CD4-positive, CD25-positive, alpha-beta regulatory T cell (primary cell): ENCODE measurements around the gene TTF2. TPM values are rescaled to one million over a fixed set of nuclear protein-coding genes. Genes with fewer than 3 reads are reported as not detected.

Source experiments
- ATAC-seq, 2 donors: fragments of 150-1000 bp; cut with Tn5 transposase; one replicate each; pipeline ENCODE4 v1.10.0; 2021; ENCODE audit warnings: low read depth in 2 of 2, moderate number of reproducible peaks in 2 of 2, moderate library complexity in 1 of 2
- DNase-seq, 3 donors: peaks; one replicate each; pipeline versions ENCODE4 v3.0.0 to v3.0.0-alpha.2; 2012 to 2022; ENCODE audit warnings: mixed read lengths in 1 of 3
- H3K27ac ChIP-seq: one replicate; pipeline ENCODE4 v1.7.0; 2013; ENCODE audit warnings: mild to moderate bottlenecking, low read length; ENCODE audit not compliant: insufficient read depth, poor library complexity, severe bottlenecking
- H3K27me3 ChIP-seq: one replicate; pipeline ENCODE4 v1.7.0; 2013; ENCODE audit warnings: low read length; ENCODE audit not compliant: control insufficient read depth, insufficient read depth
- H3K36me3 ChIP-seq: one replicate; pipeline ENCODE4 v1.7.0; 2013; ENCODE audit warnings: mild to moderate bottlenecking, low read length, moderate library complexity; ENCODE audit not compliant: control insufficient read depth, insufficient read depth
- H3K4me1 ChIP-seq: 2 replicates; pipeline ENCODE4 v1.7.0; 2013; ENCODE audit warnings: mild to moderate bottlenecking, low read length; ENCODE audit not compliant: insufficient read depth, control insufficient read depth, poor library complexity, severe bottlenecking
- H3K4me3 ChIP-seq: one replicate; pipeline ENCODE4 v1.7.0; 2013; ENCODE audit warnings: low read depth, mild to moderate bottlenecking, low read length, moderate library complexity
- H3K9me3 ChIP-seq, 2 experiments: 1 replicate in 1 of 2; 2 replicates in 1 of 2; pipeline ENCODE4 v1.7.0; 2013; ENCODE audit warnings: low read length in 2 of 2, mild to moderate bottlenecking in 1 of 2, moderate library complexity in 1 of 2; ENCODE audit not compliant: control insufficient read depth in 2 of 2
- H3K27ac Mint-ChIP-seq, 3 donors: one replicate each; pipeline ENCODE4 v1.8.0; 2020 to 2022; ENCODE audit warnings: mild to moderate bottlenecking in 3 of 3, mixed read lengths in 3 of 3, moderate library complexity in 2 of 3
- H3K27me3 Mint-ChIP-seq: one replicate; pipeline ENCODE4 v1.8.0; 2022; ENCODE audit warnings: mild to moderate bottlenecking, mixed read lengths
- H3K36me3 Mint-ChIP-seq: one replicate; pipeline ENCODE4 v1.8.0; 2020; ENCODE audit warnings: mixed read lengths
- H3K4me1 Mint-ChIP-seq, 4 donors: one replicate each; pipeline ENCODE4 v1.8.0; 2020 to 2022; ENCODE audit warnings: mixed read lengths in 4 of 4, mild to moderate bottlenecking in 1 of 4
- H3K4me3 Mint-ChIP-seq, 4 donors: one replicate each; pipeline ENCODE4 v1.8.0; 2020 to 2022; ENCODE audit warnings: mild to moderate bottlenecking in 4 of 4, mixed read lengths in 4 of 4, moderate library complexity in 3 of 4
- H3K9me3 Mint-ChIP-seq, 7 donors: one replicate each; pipeline ENCODE4 v1.8.0; 2020 to 2022; ENCODE audit warnings: mixed read lengths in 7 of 7, mild to moderate bottlenecking in 3 of 7, moderate library complexity in 2 of 7
- polyA plus RNA-seq, 4 donors: library from polyadenylated mRNA; unstranded; fragments of 300-500 nt; fragmentation: Illumina TruSeq; gene quantifications; one replicate each; pipeline ENCODE4 v1.2.3, GENCODE V29; 2021
- total RNA-seq: library from RNA; stranded (reverse); gene quantifications from one replicate; pipeline ENCODE4 v1.2.3, GENCODE V29; 2022

The TTF2 gene
- total and polyA plus RNA-seq, 5 donors from 2014 or later: 5.3 to 58.9 (median 11.1) TPM

GRCh38 chr1:117032681-117033539 is 27.2 kb upstream of the TTF2 start:
- no peak overlapping the region for H3K4me3 ChIP-seq
- no peaks in the 10 kb centered on the region for H3K9me3 Mint-ChIP-seq
- ATAC-seq (no peak), DNase-seq (no peak)
- peaks cover 13% of the 10 kb centered on the region for H3K36me3 Mint-ChIP-seq
- H3K4me1 ChIP-seq: no peaks in the 10 kb centered on the region
- H3K4me3 Mint-ChIP-seq: no peak overlapping the region
- H3K4me1 Mint-ChIP-seq: peaks cover 0 to 16% (median 1%) of the 10 kb centered on the region in 4 donors
- no peaks in the 10 kb centered on the region for H3K27me3 Mint-ChIP-seq
- H3K27me3 ChIP-seq: no peaks in the 10 kb centered on the region
- H3K27ac ChIP-seq: no peak overlapping the region
- H3K9me3 ChIP-seq: no peaks in the 10 kb centered on the region
- peak overlapping the region in 2 of 3 donors; percentile 2 to 53 for H3K27ac Mint-ChIP-seq
- no peaks in the 10 kb centered on the region for H3K36me3 ChIP-seq

GRCh38 chr1:117033772-117034171 is 26.4 kb upstream of the TTF2 start:
- Mint-ChIP-seq H3K4me3 (no peak overlapping the region), H3K27ac (peak overlapping the region in 1 of 3 donors; percentile 10), H3K27me3 (no peaks in the 10 kb centered on the region), H3K9me3 (no peaks in the 10 kb centered on the region), H3K36me3 (peaks cover 13% of the 10 kb centered on the region), H3K4me1 (peaks cover 0 to 16% (median 1%) of the 10 kb centered on the region in 4 donors)
- H3K9me3 ChIP-seq: no peaks in the 10 kb centered on the region
- H3K27me3 ChIP-seq: no peaks in the 10 kb centered on the region
- H3K4me1 ChIP-seq: no peaks in the 10 kb centered on the region
- ATAC-seq (no peak), DNase-seq (no peak)
- no peak overlapping the region for H3K4me3 ChIP-seq
- H3K27ac ChIP-seq: no peak overlapping the region
- no peaks in the 10 kb centered on the region for H3K36me3 ChIP-seq

GRCh38 chr1:117034791-117035290 is 25.3 kb upstream of the TTF2 start:
- no peaks in the 10 kb centered on the region for H3K36me3 ChIP-seq
- Mint-ChIP-seq H3K4me1 (peaks cover 0 to 18% (median 1%) of the 10 kb centered on the region in 4 donors), H3K36me3 (peaks cover 13% of the 10 kb centered on the region), H3K9me3 (no peaks in the 10 kb centered on the region), H3K4me3 (no peak overlapping the region), H3K27ac (no peak overlapping the region), H3K27me3 (no peaks in the 10 kb centered on the region)
- H3K27ac ChIP-seq: no peak overlapping the region
- DNase-seq (no peak), ATAC-seq (no peak)
- H3K4me3 ChIP-seq: no peak overlapping the region
- no peaks in the 10 kb centered on the region for H3K9me3 ChIP-seq
- H3K27me3 ChIP-seq: no peaks in the 10 kb centered on the region
- no peaks in the 10 kb centered on the region for H3K4me1 ChIP-seq

- H3K36me3 Mint-ChIP-seq: peaks cover 8% of the 10 kb centered on the region
- H3K9me3 Mint-ChIP-seq: peaks cover 0 to 1% (median 0%) of the 10 kb centered on the region in 7 donors
- Histone ChIP-seq H3K9me3 (no peaks in the 10 kb centered on the region), H3K4me1 (no peaks in the 10 kb centered on the region), H3K27ac (no peak overlapping the region), H3K36me3 (no peaks in the 10 kb centered on the region), H3K27me3 (no peaks in the 10 kb centered on the region), H3K4me3 (no peak overlapping the region)
- no peak overlapping the region for H3K4me3 Mint-ChIP-seq
- H3K27me3 Mint-ChIP-seq: no peaks in the 10 kb centered on the region
- DNase-seq: no peak
- peaks cover 0 to 14% (median 1%) of the 10 kb centered on the region in 4 donors for H3K4me1 Mint-ChIP-seq
- no peak for ATAC-seq
- no peak overlapping the region for H3K27ac Mint-ChIP-seq
Measured at GRCh38 chr1:117036018-117036461, 24.1 kb upstream of the TTF2 start.

GRCh38 chr1:117037802-117038201 is 22.3 kb upstream of the TTF2 start:
- no peaks in the 10 kb centered on the region for H3K27me3 ChIP-seq
- Mint-ChIP-seq H3K27me3 (no peaks in the 10 kb centered on the region), H3K4me3 (no peak overlapping the region), H3K4me1 (peaks cover 0 to 11% (median 1%) of the 10 kb centered on the region in 4 donors), H3K36me3 (peaks cover 6% of the 10 kb centered on the region), H3K9me3 (peaks cover 0 to 5% (median 0%) of the 10 kb centered on the region in 7 donors), H3K27ac (no peak overlapping the region)
- no peaks in the 10 kb centered on the region for H3K4me1 ChIP-seq
- no peak overlapping the region for H3K27ac ChIP-seq
- no peak overlapping the region for H3K4me3 ChIP-seq
- H3K9me3 ChIP-seq: no peaks in the 10 kb centered on the region
- no peak for ATAC-seq
- H3K36me3 ChIP-seq: no peaks in the 10 kb centered on the region
- DNase-seq: no peak

GRCh38 chr1:117038236-117038635 is 21.9 kb upstream of the TTF2 start:
- Histone ChIP-seq H3K27ac (no peak overlapping the region), H3K9me3 (no peaks in the 10 kb centered on the region), H3K4me1 (no peaks in the 10 kb centered on the region), H3K27me3 (no peaks in the 10 kb centered on the region), H3K36me3 (no peaks in the 10 kb centered on the region), H3K4me3 (no peak overlapping the region)
- no peak for DNase-seq
- Mint-ChIP-seq H3K4me1 (peaks cover 0 to 8% (median 1%) of the 10 kb centered on the region in 4 donors), H3K27me3 (no peaks in the 10 kb centered on the region), H3K36me3 (peaks cover 2% of the 10 kb centered on the region), H3K27ac (peak overlapping the region in 1 of 3 donors; percentile 16), H3K9me3 (peaks cover 0 to 5% (median 0%) of the 10 kb centered on the region in 7 donors), H3K4me3 (no peak overlapping the region)
- ATAC-seq: no peak

- Histone ChIP-seq H3K9me3 (no peaks in the 10 kb centered on the region), H3K4me3 (no peak overlapping the region)
- no peaks in the 10 kb centered on the region for H3K36me3 Mint-ChIP-seq
Measured at GRCh38 chr1:117044217-117044616, 15.9 kb upstream of the TTF2 start.

More at GRCh38 chr1:117044217-117044616, 15.9 kb upstream of the TTF2 start:
- no peaks in the 10 kb centered on the region for H3K4me1 ChIP-seq
- H3K27ac ChIP-seq: no peak overlapping the region
- H3K27me3 Mint-ChIP-seq: no peaks in the 10 kb centered on the region
- DNase-seq: no peak
- H3K9me3 Mint-ChIP-seq: peaks cover 0 to 5% (median 0%) of the 10 kb centered on the region in 7 donors
- H3K27ac Mint-ChIP-seq: no peak overlapping the region
- H3K27me3 ChIP-seq: no peaks in the 10 kb centered on the region
- ATAC-seq: no peak
- H3K4me1 Mint-ChIP-seq: peaks cover 2 to 16% (median 5%) of the 10 kb centered on the region in 4 donors
- H3K4me3 Mint-ChIP-seq: no peak overlapping the region
- H3K36me3 ChIP-seq: no peaks in the 10 kb centered on the region
